ENCODE data around the gene KCNIP4. TPM values are rescaled to one million over a fixed set of nuclear protein-coding genes. Genes with fewer than 3 reads are reported as not detected.

The KCNIP4 gene
- total and polyA plus RNA-seq, 12 donors: 0.44 to 4.1 (median 1.6) TPM

DNA sequence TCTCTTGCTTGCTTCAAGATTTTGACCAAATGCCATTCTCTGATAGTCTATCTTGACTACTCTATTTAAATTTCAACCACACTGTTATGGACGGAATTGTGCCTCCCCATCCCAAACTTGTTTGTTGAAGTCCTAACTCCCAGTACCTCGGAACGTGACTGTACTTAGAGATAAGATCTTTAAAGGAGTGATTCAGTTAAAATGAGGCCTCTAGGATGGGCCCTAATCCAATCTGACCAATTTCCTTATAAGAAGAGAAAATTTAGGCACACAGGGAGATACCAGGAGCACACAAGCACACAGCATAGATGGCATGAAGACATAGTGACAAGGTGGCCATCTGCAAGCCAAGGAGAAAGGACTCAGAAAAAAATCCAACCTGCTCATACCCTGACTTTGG, 269.9 kb downstream of the KCNIP4 start:
- Histone ChIP-seq H3K27ac (no peak overlapping the region), H3K36me3 (replicated peaks in 1 of 2) (no peaks in the 10 kb centered on the region), H3K27me3 (no peaks in the 10 kb centered on the region), H3K4me1 (replicated peaks in 1 of 2) (no peaks in the 10 kb centered on the region), H3K9me3 (replicated peaks in 1 of 3) (no peaks in the 10 kb centered on the region), H3K4me3 (no peak overlapping the region)
- DNase-seq: no peak
- 54 to 76% (median 64%) methylated on average over 3 of the region's 3 CpGs for WGBS, 4 donors
- intact Hi-C loops (cut with DNase I): no loop called here
- TF ChIP-seq POLR2A (IDR thresholded peaks at IDR 0.05): no peak
- TF ChIP-seq, protein P1, sequence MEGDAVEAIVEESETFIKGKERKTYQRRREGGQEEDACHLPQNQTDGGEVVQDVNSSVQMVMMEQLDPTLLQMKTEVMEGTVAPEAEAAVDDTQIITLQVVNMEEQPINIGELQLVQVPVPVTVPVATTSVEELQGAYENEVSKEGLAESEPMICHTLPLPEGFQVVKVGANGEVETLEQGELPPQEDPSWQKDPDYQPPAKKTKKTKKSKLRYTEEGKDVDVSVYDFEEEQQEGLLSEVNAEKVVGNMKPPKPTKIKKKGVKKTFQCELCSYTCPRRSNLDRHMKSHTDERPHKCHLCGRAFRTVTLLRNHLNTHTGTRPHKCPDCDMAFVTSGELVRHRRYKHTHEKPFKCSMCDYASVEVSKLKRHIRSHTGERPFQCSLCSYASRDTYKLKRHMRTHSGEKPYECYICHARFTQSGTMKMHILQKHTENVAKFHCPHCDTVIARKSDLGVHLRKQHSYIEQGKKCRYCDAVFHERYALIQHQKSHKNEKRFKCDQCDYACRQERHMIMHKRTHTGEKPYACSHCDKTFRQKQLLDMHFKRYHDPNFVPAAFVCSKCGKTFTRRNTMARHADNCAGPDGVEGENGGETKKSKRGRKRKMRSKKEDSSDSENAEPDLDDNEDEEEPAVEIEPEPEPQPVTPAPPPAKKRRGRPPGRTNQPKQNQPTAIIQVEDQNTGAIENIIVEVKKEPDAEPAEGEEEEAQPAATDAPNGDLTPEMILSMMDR (IDR thresholded peaks at IDR 0.05): no peak

DNA sequence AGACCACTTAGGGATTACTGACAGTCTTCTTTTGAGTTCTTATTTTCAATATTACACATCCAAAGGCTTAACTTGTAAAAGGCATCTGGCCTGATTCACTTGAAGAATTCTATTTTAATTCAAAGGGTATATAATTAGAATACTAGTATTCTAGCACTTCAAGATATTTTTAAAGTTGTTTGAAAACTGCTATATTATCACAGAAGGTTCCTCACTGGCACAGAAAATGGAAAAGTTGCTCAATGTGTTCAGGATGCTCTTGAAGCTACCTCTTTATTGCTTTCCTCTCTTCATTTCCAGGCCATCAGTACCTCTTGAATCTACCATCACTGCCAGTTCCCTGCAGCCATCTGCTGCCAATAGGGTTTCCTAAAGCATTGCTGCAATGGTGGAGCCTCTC, 271.4 kb downstream of the KCNIP4 start:
- Histone ChIP-seq H3K4me3 (no peak overlapping the region), H3K27ac (no peak overlapping the region), H3K27me3 (no peaks in the 10 kb centered on the region), H3K9me3 (replicated peaks in 1 of 3) (no peaks in the 10 kb centered on the region), H3K36me3 (replicated peaks in 1 of 2) (no peaks in the 10 kb centered on the region), H3K4me1 (replicated peaks in 1 of 2) (no peaks in the 10 kb centered on the region)
- DNase-seq: no peak
- TF ChIP-seq POLR2A (IDR thresholded peaks at IDR 0.05): no peak
- TF ChIP-seq, protein P1 (IDR thresholded peaks at IDR 0.05): no peak
- intact Hi-C loops (cut with DNase I): no loop called here

DNA sequence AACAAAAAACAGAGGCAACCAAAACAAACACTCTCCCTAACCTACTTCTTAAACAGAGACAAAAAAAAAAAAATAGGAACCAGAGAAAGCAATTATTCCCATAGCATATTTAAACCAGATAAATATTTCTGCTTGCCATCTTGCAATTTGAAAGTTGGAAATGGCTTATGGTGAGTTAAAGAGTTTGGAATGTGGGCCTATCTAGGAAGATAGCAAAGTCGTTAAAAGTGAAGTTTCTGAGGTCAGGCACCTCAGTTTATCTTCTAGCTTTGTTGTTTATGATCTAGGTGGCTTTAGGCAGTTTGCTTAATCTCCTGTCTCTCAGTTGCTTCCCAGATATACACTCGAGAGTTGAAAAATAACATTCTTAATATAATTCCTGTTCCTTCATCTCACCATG, 284.2 kb downstream of the KCNIP4 start:
- 35 to 48% (median 41%) methylated on average over 2 of the region's 2 CpGs for WGBS, 4 donors
- no peak for DNase-seq
- no peak overlapping the region for H3K4me3 ChIP-seq
- H3K4me1 ChIP-seq (replicated peaks in 1 of 2): no peaks in the 10 kb centered on the region
- TF ChIP-seq, protein P1 (IDR thresholded peaks at IDR 0.05): no peak
- TF ChIP-seq POLR2A (IDR thresholded peaks at IDR 0.05): no peak
- H3K36me3 ChIP-seq (replicated peaks in 1 of 2): no peaks in the 10 kb centered on the region
- intact Hi-C loops (cut with DNase I): no loop called here
- H3K27me3 ChIP-seq: no peaks in the 10 kb centered on the region
- H3K9me3 ChIP-seq (replicated peaks in 1 of 3): no peaks in the 10 kb centered on the region
- H3K27ac ChIP-seq: no peak overlapping the region

DNA sequence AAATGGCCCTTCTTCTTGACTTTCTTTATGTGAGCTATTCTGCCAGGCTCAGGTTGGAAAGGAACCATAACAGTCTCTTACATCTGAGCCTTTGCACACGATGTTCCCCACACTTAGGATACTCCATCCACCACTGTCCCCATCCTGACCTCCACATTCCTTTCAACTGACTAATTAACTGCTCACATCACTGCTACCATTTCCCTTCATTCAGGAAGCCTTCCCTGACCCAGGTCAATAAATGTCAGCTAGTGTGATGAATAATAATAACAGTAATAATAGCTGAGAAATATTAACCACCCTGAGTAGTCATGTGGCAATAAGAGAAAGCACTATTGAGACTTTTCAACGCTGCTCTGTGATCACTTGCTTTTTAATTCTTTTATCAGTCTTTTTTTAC, 291.7 kb downstream of the KCNIP4 start:
- H3K36me3 ChIP-seq (replicated peaks in 1 of 2): no peaks in the 10 kb centered on the region
- no peaks in the 10 kb centered on the region for H3K4me1 ChIP-seq (replicated peaks in 1 of 2)
- peak in 2 of 7 donors; percentile 4 to 17 for DNase-seq
- intact Hi-C loops (cut with DNase I): no loop called here
- TF ChIP-seq, protein P1 (IDR thresholded peaks at IDR 0.05): no peak
- TF ChIP-seq POLR2A (IDR thresholded peaks at IDR 0.05): no peak
- H3K27me3 ChIP-seq: no peaks in the 10 kb centered on the region
- H3K9me3 ChIP-seq (replicated peaks in 1 of 3): no peaks in the 10 kb centered on the region
- WGBS, 4 donors: 27 to 51% (median 40%) methylated on average over 2 of the region's 2 CpGs
- H3K4me3 ChIP-seq: no peak overlapping the region
- no peak overlapping the region for H3K27ac ChIP-seq
